Erythroblast (primary cell): ENCODE data around the gene APP.

ENCODE experiments used
- GATA1 ChIP-seq: IDR thresholded peaks from 2 replicates; pipeline ENCODE4 v1.6.1; 2011; ENCODE audit warnings: low read depth, mild to moderate bottlenecking, control low read depth, low read length, moderate library complexity
- POLR2A ChIP-seq: IDR thresholded peaks from 2 replicates; pipeline ENCODE4 v1.6.1; 2011; ENCODE audit warnings: mild to moderate bottlenecking, low read length

GRCh38 chr21:26144031-26144430, 26.5 kb downstream of the APP start:
- no peak for TF ChIP-seq POLR2A
- TF ChIP-seq GATA1, result no peak
